NCI-H128 (cell line): ENCODE results near the gene RFX2.
A peak's percentile ranks its signal among the peaks of the same experiment; 100 is the strongest.
"Not testable (repeated sequence)": the region's sequence is repeated elsewhere in the genome, so short reads cannot be mapped to it uniquely, and the experiment has no call there.

Experiments used
- DNase-seq: peaks from one replicate; lab custom pipeline; 2025; ENCODE audit not compliant: unreplicated experiment; lab: John Stamatoyannopoulos, UW

RFX2 gene

GRCh38 chr19:6076675-6077463 is 33.4 kb downstream of the RFX2 start:
- DNase-seq, result no peak

- DNase-seq, result no peak
Observed at GRCh38 chr19:6076291-6076665, 34.0 kb downstream of the RFX2 start.

DNA sequence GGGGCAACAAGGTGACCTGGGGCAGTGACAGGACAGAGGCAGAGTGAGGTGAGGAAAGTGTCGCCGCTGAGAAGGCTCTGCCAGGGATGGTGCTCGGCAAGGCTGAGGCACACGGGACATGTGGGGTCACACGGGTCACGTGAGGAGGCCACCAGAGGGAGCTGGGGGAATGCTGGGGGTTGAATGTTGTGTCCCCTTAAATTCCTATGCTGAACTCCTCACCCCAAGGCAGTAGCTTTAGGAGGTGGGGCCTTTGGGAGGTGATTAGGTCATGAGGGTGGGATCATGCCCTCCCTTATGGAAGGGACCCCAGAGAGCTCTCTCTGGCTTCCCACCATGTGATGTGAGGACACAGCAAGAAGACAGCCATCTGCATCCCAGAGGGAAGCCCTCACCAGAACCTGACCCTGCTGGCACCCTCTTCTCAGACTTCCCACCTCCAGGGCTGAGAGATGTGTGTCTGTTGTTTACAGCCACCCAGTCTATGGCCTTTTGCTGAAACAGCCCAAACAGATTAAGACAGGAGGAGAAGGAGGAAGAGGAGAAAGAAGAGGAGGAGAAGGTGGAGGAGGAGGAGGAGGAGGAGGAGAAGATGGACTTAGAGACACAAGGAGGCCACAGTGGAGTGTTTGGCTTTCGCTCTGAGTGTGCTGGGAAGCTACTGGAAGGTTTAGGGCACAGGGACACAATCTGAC is 35.4 kb downstream of the RFX2 start:
- DNase-seq, result no peak

GRCh38 chr19:6073858-6074708 is 36.2 kb downstream of the RFX2 start:
- no peak for DNase-seq

GRCh38 chr19:6073233-6073632 is 37.1 kb downstream of the RFX2 start:
- not testable (repeated sequence) for DNase-seq

DNA sequence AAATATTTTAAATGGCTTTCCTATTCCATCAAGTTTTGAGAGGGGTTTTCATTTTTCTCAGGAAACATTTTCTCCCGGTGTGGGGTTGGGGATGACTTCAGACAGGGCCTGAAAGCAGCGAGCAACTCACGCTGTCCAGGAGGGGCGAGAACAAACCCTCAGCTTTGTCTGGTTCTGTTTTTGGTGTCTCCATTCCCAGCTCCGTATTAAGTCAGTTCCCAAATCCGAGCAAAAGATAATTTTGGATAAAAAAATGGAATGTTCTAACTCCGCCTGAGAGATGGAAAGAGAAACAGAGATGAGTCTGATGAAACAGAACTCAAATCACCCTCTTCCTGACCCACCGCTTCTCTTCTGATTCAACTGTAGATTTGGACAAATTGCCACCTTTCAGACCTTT is 38.4 kb downstream of the RFX2 start:
- no peak for DNase-seq

GRCh38 chr19:6070720-6071485 is 39.4 kb downstream of the RFX2 start:
- no peak for DNase-seq

DNA sequence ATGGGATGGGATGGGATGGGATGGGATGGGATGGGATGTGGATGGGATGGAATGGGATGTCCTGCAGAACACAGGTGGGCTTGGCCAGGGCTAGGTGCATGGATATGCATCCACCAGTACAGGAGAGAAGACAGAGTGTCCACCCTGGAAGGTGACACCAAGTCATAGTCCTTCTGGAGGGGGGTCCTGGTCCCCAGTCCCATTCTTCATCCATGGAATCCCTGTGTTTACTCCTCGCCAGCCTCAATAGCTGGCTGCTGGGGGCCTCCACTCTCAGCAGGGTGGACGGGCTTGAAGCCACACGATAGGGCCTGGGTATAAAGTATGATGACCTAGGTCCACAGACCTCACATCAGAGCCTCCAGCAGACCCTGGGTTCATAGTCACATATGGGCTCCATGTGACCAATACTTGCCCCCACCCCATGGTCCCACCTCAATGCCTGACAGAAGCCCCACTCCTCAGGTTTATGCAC is 40.1 kb downstream of the RFX2 start:
- no peak for DNase-seq

DNA sequence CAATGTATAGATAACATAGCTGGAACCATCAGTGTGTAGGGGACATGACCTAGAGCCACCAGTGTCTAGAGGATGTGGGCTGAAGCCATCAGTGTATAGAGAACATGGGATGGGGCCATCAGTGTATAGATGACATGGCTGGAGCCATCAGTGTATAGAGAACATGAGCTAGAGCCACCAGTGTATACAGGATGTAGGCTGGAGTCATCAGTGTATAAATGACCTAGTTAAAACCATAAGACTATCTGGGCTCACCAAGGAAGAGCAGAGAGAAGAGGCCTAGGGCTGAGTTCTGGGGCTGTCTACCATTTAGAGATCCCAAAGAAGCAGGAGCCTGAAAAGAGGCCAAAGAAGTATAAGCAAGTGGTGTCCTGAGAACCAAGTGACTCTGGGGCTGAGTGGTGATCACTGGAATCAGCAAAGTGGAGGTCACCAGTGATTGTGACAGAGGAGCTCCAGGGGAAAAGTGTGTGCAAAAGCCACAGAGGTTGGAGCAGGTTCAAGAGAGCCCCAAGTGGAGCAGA is 41.0 kb downstream of the RFX2 start:
- DNase-seq, result no peak

- no peak for DNase-seq
Observed at GRCh38 chr19:6068711-6069110, 41.6 kb downstream of the RFX2 start.

DNA sequence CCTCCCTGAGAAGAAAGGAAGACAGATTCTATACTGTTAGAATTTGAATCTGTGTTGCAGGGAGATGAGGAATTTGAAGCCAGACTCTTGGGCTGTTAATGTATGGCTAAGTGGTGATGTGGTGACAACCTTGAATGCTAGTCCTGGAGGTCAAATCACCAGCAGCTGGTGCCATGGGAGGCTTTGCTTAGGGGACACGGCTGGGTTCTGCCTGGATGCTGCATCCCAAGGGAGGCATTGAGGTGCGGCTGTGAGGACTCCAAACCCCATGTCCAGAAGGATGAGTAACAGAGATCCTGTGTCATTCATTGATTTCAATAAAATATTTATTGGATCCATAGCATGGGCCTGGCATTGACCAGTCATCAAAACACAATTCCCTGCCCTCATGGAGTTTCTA is 42.3 kb downstream of the RFX2 start:
- no peak for DNase-seq

DNA sequence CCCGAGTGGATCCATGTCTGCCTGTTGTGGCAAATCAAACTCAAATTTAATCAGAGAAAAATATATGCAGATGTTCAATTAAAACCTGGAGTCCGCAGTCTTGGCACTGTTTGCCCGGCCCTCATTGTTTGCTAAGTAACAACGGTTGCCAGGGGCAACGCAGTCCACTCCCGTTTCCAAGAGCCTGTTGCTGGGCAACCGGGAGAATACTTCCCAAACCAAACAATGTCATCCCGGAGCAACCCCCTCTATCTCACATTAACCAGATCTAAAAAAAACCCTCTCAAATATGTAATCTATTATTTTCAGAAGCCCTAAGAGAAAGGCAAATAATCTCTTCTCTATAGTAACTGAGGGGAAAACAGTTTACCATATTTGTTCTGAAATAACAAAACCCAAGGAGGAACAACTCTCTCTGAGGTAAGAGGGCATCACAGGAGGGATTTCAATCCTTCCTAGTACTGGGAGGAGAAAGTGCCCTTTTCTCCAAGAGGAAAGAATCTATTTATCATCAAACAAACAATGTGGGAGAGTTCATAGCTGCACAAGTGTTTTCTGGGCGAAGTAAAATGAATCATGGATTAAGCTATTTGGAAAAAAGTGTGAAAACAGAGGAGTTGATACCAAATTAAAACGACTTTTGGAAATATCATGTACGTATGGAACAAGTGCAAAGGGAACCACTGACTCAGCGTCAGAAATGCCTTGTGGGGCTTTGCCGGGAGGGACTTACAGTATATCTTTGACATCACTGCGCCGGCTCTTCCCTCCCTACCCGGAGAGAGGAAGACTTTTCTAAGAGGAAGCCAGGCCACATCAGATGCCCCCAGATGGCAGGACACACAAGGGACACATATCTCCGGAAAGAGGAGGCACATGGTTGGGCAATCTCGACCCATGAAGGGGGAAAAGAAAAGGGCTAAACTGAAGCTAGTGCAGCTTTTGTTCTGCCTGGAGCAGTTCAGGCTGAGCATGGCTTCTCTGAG is 43.3 kb downstream of the RFX2 start:
- DNase-seq, result peak; percentile 93

DNA sequence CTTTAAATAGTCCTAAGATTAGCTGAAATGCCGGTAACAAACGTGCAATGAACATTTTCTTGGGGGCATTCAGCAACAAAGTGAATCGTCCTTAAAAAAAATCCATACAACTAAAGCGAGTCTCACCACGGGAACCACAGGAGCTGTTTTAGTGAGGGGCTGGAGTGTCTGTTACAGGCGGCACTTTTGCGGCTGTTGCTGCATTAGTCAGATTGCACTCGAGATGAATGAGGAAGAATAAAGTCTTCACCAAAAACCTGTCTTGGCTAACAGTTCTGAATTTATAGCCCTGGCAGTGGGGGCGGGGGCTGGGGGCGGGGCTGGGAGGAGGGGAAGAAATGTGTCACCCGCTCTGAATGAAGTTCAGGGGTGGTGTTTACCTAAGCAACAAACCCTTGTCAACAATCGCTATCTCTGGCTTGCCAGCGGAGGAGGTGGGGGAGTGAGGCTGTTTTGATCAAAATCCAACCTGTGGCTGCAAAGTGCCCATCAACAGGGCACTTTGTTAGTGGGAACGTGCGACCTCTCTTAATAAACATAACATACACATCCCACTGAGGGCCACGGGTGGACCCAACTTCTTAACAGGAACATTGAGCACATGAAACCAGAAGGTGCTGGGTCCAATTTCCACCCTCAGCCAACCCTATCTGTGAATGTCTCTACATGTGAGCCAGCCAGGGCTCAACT is 44.5 kb downstream of the RFX2 start:
- peak; percentile 31 for DNase-seq

DNA sequence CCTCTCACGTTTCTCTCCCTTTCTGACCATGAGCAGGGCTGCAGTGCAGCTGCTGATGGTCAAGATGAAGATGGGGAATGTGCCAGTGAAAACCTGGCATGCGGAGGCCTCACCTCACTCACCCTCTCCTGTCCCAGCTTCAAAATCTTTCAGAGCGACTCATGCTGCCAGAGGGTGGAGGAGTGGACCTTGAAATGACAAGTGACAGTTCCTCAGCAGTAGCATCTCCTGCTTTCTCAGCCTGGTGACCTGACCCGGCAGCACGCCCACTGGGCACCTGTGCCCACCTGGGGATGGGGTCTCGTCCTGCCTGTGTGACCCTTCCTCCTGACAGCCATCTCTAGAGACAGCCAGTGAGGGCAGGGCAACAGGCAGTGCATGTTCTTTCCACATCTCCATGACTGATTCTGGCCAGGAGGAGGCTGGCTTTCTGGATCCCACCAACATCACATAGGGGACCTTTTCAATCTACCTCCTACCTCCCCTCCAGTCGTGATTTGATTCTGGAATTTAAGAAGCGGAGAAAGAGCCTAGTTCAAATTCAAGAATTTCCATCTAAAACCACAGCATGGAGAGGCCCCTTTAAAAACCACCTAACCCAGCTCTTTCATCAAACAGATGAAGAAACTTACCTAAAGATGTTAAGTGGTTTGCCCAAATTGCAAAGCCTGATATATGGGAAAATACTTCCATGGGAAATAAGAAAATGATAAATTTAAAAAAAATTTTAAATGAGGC is 45.8 kb downstream of the RFX2 start:
- DNase-seq, result no peak

DNA sequence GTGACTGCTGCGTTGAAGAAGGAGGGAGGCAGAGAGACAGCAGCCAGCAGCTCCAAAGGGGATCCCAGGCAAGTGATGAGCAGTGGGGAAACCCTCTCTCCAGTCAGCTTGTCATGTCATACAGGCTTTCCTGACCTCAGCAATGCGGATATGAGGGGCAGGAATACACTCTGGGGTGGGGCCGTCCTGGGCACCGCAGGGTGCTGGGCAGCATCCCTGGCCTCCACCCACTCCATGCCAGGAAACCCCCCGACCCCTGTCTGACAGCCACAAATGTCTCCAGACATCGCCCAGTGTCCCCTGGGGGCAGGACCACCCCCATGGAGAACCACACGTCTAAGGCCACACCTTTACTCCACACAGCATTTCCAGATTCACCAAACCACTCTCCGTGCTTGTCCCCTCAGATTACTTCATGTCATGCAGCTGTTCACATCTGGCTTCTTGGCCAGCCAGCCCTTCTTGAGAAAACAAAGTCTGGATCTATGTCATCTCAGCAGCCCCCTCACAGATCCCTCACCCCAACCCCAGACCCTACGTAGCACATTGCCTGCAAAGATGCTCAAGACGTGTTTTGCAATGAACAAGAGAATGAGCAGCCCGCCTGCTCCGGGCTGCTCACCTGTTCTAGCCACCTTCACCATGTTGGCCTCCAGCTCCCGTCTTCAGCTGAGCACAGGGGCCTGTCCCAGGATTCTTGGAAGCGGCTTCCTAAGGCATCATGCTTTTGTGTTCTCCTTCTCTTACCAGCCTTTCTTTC is 46.5 kb downstream of the RFX2 start:
- DNase-seq, result no peak

- DNase-seq, result no peak
Observed at GRCh38 chr19:6062961-6063575, 47.2 kb downstream of the RFX2 start.

DNA sequence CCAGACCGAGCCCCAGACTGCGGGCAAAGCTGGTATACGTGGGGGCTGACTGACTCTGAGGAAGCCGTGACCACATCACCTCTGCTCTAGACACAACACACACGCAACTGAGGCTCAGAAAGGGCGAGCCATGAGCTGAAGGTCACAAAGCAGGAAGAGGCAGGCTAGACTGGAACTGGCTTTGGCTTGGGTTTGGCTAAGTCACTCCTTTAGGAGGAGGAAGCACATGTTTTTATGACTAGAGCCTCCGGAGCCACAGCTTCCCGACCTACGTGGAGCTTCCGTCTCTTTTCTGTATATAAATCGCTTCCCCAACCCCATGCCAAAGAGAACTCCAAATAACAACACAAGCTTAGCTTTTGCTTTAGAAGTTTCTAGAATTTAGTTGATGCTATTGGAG is 48.0 kb downstream of the RFX2 start:
- no peak for DNase-seq
